OCI-LY1 (cell line): Measurements from ENCODE around the gene POU2AF1.

Experiments used
- H2AFZ ChIP-seq: fragments of 200-600 bp; sonication (generic), shearing (Covaris generic); 2 replicates; pipeline ENCODE4 v1.6.0; 2014; ENCODE audit warnings: antibody characterized with exemption, mild to moderate bottlenecking, low read length
- H3F3A ChIP-seq: fragments of 200-600 bp; sonication (generic), shearing (Covaris generic); 2 replicates; pipeline ENCODE4 v1.6.0; 2014; ENCODE audit warnings: mild to moderate bottlenecking, antibody characterized with exemption, low read length, moderate library complexity; ENCODE audit not compliant: insufficient read depth
- H3K27ac ChIP-seq: fragments of 200-600 bp; sonication (generic); 2 replicates; pipeline ENCODE4 v1.5.1; 2014; ENCODE audit warnings: low read length, mixed run types, mild to moderate bottlenecking, low read depth; ENCODE audit not compliant: poor library complexity, severe bottlenecking
- H3K27me3 ChIP-seq: fragments of 200-600 bp; sonication (generic); 2 replicates; pipeline ENCODE4 v1.6.0; 2014; ENCODE audit warnings: antibody characterized with exemption, mild to moderate bottlenecking, low read length, moderate library complexity; ENCODE audit not compliant: insufficient read depth
- H3K36me3 ChIP-seq: fragments of 200-600 bp; sonication (generic); 2 replicates; pipeline ENCODE4 v1.6.1; 2014; ENCODE audit warnings: mild to moderate bottlenecking, antibody characterized with exemption, low read length, moderate library complexity, mixed read lengths; ENCODE audit not compliant: insufficient read depth
- H3K4me1 ChIP-seq: fragments of 200-600 bp; sonication (generic); 2 replicates; pipeline ENCODE4 v1.5.1; 2014; ENCODE audit warnings: mild to moderate bottlenecking, low read length, moderate library complexity; ENCODE audit not compliant: insufficient read depth, severe bottlenecking
- H3K4me2 ChIP-seq: fragments of 200-600 bp; sonication (generic), shearing (Covaris generic); 2 replicates; pipeline ENCODE4 v1.6.1; 2014; ENCODE audit warnings: low read length
- H3K4me3 ChIP-seq: fragments of 200-600 bp; sonication (generic); 2 replicates; pipeline ENCODE4 v1.5.1; 2014; ENCODE audit warnings: low read length, low read depth, mild to moderate bottlenecking, mixed read lengths; ENCODE audit not compliant: poor library complexity, severe bottlenecking
- H3K79me2 ChIP-seq: fragments of 200-600 bp; shearing (Covaris generic); 2 replicates; pipeline ENCODE4 v1.6.1; 2016; ENCODE audit warnings: mixed run types, low read length, mixed read lengths; ENCODE audit not compliant: insufficient read depth
- H3K9ac ChIP-seq: fragments of 200-600 bp; sonication (generic), shearing (Covaris generic); 2 replicates; pipeline ENCODE4 v1.6.1; 2014; ENCODE audit warnings: mild to moderate bottlenecking, low read length, mixed read lengths
- H3K9me2 ChIP-seq: fragments of 200-600 bp; sonication (generic), shearing (Covaris generic); 2 replicates; pipeline ENCODE4 v1.6.1; 2014; ENCODE audit warnings: low read depth, mild to moderate bottlenecking, low read length, mixed read lengths
- H3K9me3 ChIP-seq: fragments of 200-600 bp; shearing (Covaris generic); 2 replicates; pipeline ENCODE4 v1.6.1; 2014; ENCODE audit warnings: low read length, mixed read lengths
- H4K20me1 ChIP-seq: fragments of 200-600 bp; sonication (generic), shearing (Covaris generic); 2 replicates; pipeline ENCODE4 v1.6.0; 2016; ENCODE audit warnings: mild to moderate bottlenecking, low read length; ENCODE audit not compliant: insufficient read depth
- EZH2 ChIP-seq: fragments of 200-600 bp; sonication (generic), shearing (Covaris generic); IDR thresholded peaks from 2 replicates; pipeline ENCODE4 v1.8.0; 2017; ENCODE audit warnings: borderline replicate concordance, mixed run types, mild to moderate bottlenecking, antibody characterized with exemption, low read length, moderate library complexity, mixed read lengths
- TF ChIP-seq, protein P1 (sequence below): fragments of 200-600 bp; sonication (generic), shearing (Covaris generic); IDR thresholded peaks from 2 replicates; pipeline ENCODE4 v1.5.1; 2017; ENCODE audit warnings: mild to moderate bottlenecking, antibody characterized with exemption, low read length, moderate library complexity, mixed read lengths

POU2AF1 gene

DNA sequence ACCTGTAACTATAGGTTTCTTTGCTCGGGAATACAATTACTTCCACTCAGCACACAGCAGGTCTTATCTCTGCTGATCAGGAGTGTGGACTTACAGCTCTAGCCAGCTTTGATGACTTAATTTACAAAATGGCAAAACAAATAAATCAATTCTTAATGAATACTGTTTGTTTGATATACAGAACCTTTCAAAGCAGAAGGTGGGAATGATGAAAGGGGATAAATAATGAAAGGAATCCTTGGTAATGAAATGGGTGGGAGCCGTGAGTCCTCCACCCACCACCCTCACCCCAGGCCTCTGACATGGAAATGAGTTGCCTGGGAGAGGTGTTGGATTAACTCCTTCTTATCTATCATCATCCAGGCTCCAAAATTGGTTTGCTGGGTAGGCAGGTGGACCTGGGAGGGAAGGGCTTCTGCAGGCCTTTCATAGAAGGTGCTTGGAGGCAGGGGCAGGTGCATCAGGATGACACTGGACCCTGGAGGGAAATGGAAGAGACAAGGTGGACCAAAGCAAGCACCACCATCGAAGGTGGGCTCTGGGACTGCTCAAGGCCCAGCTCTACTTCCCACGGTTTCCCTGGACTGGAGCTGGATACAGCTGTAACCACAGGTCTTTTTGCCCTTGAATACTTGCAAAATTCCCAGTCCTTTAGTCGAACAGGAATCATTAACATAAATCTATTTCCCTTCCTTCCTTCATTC, 23.0 kb downstream of the POU2AF1 start:
- Histone ChIP-seq H2AFZ (no peak overlapping the region), H3K9ac (no peak overlapping the region), H3F3A (0 out of 2 replicates have a peak, but pooled peaks cover 4% of the 10 kb centered on the region), H3K9me2 (no peaks in the 10 kb centered on the region), H3K4me2 (no peak overlapping the region), H4K20me1 (no peaks in the 10 kb centered on the region), H3K27me3 (no peaks in the 10 kb centered on the region), H3K79me2 (0 out of 2 replicates have a peak, but pooled peaks cover 5% of the 10 kb centered on the region), H3K9me3 (no peaks in the 10 kb centered on the region), H3K4me3 (no peak overlapping the region), H3K36me3 (peaks cover 100% of the 10 kb centered on the region), H3K4me1 (peaks cover 71% of the 10 kb centered on the region), H3K27ac (peak overlapping the region; percentile 28)
- TF ChIP-seq EZH2: no peak
- TF ChIP-seq, protein P1, sequence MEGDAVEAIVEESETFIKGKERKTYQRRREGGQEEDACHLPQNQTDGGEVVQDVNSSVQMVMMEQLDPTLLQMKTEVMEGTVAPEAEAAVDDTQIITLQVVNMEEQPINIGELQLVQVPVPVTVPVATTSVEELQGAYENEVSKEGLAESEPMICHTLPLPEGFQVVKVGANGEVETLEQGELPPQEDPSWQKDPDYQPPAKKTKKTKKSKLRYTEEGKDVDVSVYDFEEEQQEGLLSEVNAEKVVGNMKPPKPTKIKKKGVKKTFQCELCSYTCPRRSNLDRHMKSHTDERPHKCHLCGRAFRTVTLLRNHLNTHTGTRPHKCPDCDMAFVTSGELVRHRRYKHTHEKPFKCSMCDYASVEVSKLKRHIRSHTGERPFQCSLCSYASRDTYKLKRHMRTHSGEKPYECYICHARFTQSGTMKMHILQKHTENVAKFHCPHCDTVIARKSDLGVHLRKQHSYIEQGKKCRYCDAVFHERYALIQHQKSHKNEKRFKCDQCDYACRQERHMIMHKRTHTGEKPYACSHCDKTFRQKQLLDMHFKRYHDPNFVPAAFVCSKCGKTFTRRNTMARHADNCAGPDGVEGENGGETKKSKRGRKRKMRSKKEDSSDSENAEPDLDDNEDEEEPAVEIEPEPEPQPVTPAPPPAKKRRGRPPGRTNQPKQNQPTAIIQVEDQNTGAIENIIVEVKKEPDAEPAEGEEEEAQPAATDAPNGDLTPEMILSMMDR: no peak

DNA sequence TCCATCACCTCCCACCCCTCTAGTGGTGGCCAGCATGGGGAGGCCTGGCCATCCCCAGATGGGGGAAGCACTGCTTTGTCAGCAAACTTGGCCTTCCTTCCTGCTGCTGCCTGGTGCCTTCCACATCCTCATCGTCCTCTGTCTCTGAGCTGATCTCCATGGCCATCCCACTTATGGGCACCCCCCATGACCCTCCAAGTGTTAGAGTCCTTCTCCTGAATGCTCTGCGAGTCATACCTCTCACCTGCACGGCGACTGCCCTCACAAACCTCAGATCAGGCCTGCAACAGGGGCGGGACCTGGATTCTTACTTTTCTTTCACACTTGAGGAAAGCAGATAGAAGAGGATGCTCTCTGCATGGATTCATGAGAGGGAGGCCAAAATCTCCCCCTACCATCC, 24.0 kb downstream of the POU2AF1 start:
- Histone ChIP-seq H2AFZ (no peak overlapping the region), H3K79me2 (no peaks in the 10 kb centered on the region), H3K4me1 (peaks cover 61% of the 10 kb centered on the region), H4K20me1 (no peaks in the 10 kb centered on the region), H3K4me2 (no peak overlapping the region), H3K27me3 (no peaks in the 10 kb centered on the region), H3K9me2 (no peaks in the 10 kb centered on the region), H3K36me3 (peaks cover 100% of the 10 kb centered on the region), H3F3A (0 out of 2 replicates have a peak, but pooled peaks cover 13% of the 10 kb centered on the region), H3K27ac (peak overlapping the region; percentile 28), H3K9ac (no peak overlapping the region), H3K4me3 (no peak overlapping the region), H3K9me3 (no peaks in the 10 kb centered on the region)
- TF ChIP-seq EZH2: no peak
- TF ChIP-seq, protein P1: no peak; the same call in 1 of the 2 replicates

DNA sequence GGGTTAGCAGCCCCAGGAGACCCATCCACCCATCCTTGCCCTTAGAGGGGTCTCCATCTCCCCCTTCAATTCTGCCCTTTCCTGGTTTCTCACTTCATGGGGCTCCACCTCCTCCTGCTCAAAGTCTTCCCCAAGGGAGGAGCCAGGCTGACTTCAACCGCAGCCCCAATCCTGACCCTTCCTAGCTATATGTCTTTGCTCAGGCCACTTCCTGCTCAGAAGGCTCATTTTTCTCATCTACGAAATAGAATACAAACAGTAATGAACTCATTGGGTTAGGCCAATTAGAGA, 24.5 kb downstream of the POU2AF1 start:
- Histone ChIP-seq H3K9me3 (no peaks in the 10 kb centered on the region), H3K9ac (no peak overlapping the region), H3K36me3 (peaks cover 97% of the 10 kb centered on the region), H3K4me1 (peaks cover 55% of the 10 kb centered on the region), H2AFZ (no peak overlapping the region), H3F3A (peaks cover 18% of the 10 kb centered on the region; the same call in 1 of the 2 replicates), H4K20me1 (no peaks in the 10 kb centered on the region), H3K4me3 (no peak overlapping the region), H3K4me2 (no peak overlapping the region), H3K27me3 (no peaks in the 10 kb centered on the region), H3K9me2 (no peaks in the 10 kb centered on the region), H3K79me2 (no peaks in the 10 kb centered on the region), H3K27ac (peak overlapping the region; percentile 28)
- TF ChIP-seq, protein P1: no peak
- TF ChIP-seq EZH2: no peak
